H1 (cell line): ENCODE measurements around the gene MYL7. TPM values are rescaled to one million over a fixed set of nuclear protein-coding genes. Genes with fewer than 3 reads are reported as not detected.

Experiments
- ATF2 ChIP-seq: IDR thresholded peaks from 2 replicates; pipeline ENCODE4 v1.6.1; 2012; ENCODE audit warnings: low read length, inconsistent platforms
- BCL11A ChIP-seq, 2 experiments: IDR thresholded peaks; one replicate each; pipeline ENCODE4 v1.6.1; 2011; ENCODE audit warnings: low read depth in 2 of 2, low read length in 2 of 2, mild to moderate bottlenecking in 2 of 2
- CHD2 ChIP-seq: IDR thresholded peaks from 2 replicates; pipeline ENCODE4 v1.6.1; 2012; ENCODE audit warnings: low read length, improper control_type of control experiment
- EGR1 ChIP-seq: IDR thresholded peaks from 2 replicates; pipeline ENCODE4 v1.6.1; 2011; ENCODE audit warnings: low read depth, low read length, borderline replicate concordance
- EZH2 ChIP-seq: fragments of 200-600 bp; sonication (generic); IDR thresholded peaks from 2 replicates; pipeline ENCODE4 v1.7.1; 2012; ENCODE audit warnings: low read depth, mild to moderate bottlenecking, moderate library complexity, low read length, inconsistent platforms; ENCODE audit not compliant: severe bottlenecking
- RAD21 ChIP-seq, 2 experiments: IDR thresholded peaks in 1 of 2; conservative IDR thresholded peaks in 1 of 2; 2 replicates each; pipeline ENCODE4 v1.6.1; 2011; ENCODE audit warnings: low read depth in 2 of 2, low read length in 2 of 2, improper control_type of control experiment in 1 of 2, inconsistent platforms in 1 of 2, mild to moderate bottlenecking in 1 of 2, moderate library complexity in 1 of 2
- SIRT6 ChIP-seq: IDR thresholded peaks from one replicate; pipeline ENCODE4 v1.7.1; 2012; ENCODE audit warnings: low read length, inconsistent platforms
- SIX5 ChIP-seq: IDR thresholded peaks from 2 replicates; pipeline ENCODE4 v1.6.1; 2011; ENCODE audit warnings: mild to moderate bottlenecking, low read depth, low read length
- SUZ12 ChIP-seq: fragments of 200-600 bp; sonication (generic); IDR thresholded peaks from 2 replicates; pipeline ENCODE4 v1.6.1; 2012; ENCODE audit warnings: mild to moderate bottlenecking, inconsistent platforms, low read length, moderate library complexity, mixed read lengths
- TCF12 ChIP-seq: IDR thresholded peaks from 2 replicates; pipeline ENCODE4 v1.6.1; 2011; ENCODE audit warnings: low read depth, mild to moderate bottlenecking, low read length
- USF2 ChIP-seq: IDR thresholded peaks from 2 replicates; pipeline ENCODE4 v1.6.1; 2011; ENCODE audit warnings: low read length, improper control_type of control experiment
- polyA plus RNA-seq, 7 experiments: library from polyadenylated mRNA; depleted of rRNA in 3 of 7; stranded (reverse) in 5 of 7; unstranded in 2 of 7; fragments of >200 nt in 5 of 7; fragments of 200-250 nt in 2 of 7; gene quantifications; 1 replicate in 5 of 7; 2 replicates in 1 of 7; 4 replicates in 1 of 7; pipeline versions ENCODE4 v1.2.1 to v1.2.3, GENCODE V29; 2011 to 2013; ENCODE audit warnings: missing spikeins in 2 of 7, mixed read lengths in 2 of 7
- total RNA-seq: library from RNA; stranded (reverse); fragmentation: NEBNext Ultra II Directional; extraction: Animal tissue kit (Norgen Biotek cat#: 25700); gene quantifications from 2 replicates; pipeline ENCODE4 v1.2.1, GENCODE V29; 2021

The MYL7 gene
- total and polyA plus RNA-seq, 2 of the 8 experiments (the other 6 are each of a cell fraction or from before 2014, with no cell fraction given) = 3.3 to 3.4 TPM

- TF ChIP-seq EZH2 (no peak), USF2 (no peak), RAD21 (IDR thresholded peaks at IDR 0.05 in 1 of 2, conservative IDR thresholded peaks at IDR 0.05 in 1 of 2; ENCODE audit: low read depth in 2 of 2, low read length in 2 of 2) (no peak), SIRT6 (no peak), ATF2 (no peak), TCF12 (no peak), BCL11A (IDR thresholded peaks at IDR 0.05; ENCODE audit: low read depth in 2 of 2, low read length in 2 of 2) (no peak), SIX5 (no peak), SUZ12 (no peak), EGR1 (no peak), CHD2 (no peak)
Observed at GRCh38 chr7:44101966-44102845, 38.9 kb downstream of the MYL7 start (continued).
